ENCODE data around the gene ZMYND19.

GRCh38 chr9:137542486-137542885, 47.8 kb downstream of the ZMYND19 start:
- no peak for TF ChIP-seq CTCF (IDR thresholded peaks at IDR 0.05)
- no peak for TF ChIP-seq POLR2AphosphoS5 (IDR thresholded peaks at IDR 0.05; ENCODE audit: low read depth, low read length)
- TF ChIP-seq REST (IDR thresholded peaks at IDR 0.05; ENCODE audit: insufficient read depth in 1 of 2, low read depth in 2 of 2, low read length in 1 of 2): no peak
